H1 (cell line): Measurements from ENCODE around the gene SRM. TPM values are rescaled to one million over a fixed set of nuclear protein-coding genes. Genes with fewer than 3 reads are reported as not detected.

ENCODE experiments used
- CTCF ChIA-PET: fragments of 300-600 bp; sonication (Branson Sonifier 250); formaldehyde crosslinking; loops from one replicate; lab custom pipeline; 2021; ENCODE audit not compliant: partially characterized antibody; lab: Charles Lee
- POLR2A ChIA-PET: fragments of 300-600 bp; sonication (Branson Sonifier 250); formaldehyde crosslinking; loops from one replicate; lab custom pipeline; 2021; ENCODE audit warnings: inconsistent platforms; ENCODE audit not compliant: partially characterized antibody; lab: Charles Lee
- DNase-seq, 2 experiments: peaks; one replicate each; pipeline versions ENCODE4 v3.0.0 to v3.0.0-alpha.2; 2010 to 2022; ENCODE audit warnings: low spot score in 2 of 2, low read depth in 1 of 2, mixed read lengths in 1 of 2
- FAIRE-seq: peaks from 2 replicates; lab custom pipeline; 2011; peaks lifted over from hg19 to GRCh38; lab: Jason Lieb, UNC
- H2AFZ ChIP-seq: 2 replicates; pipeline ENCODE4 v1.8.1; 2012; ENCODE audit warnings: low read length, inconsistent platforms
- H2AK5ac ChIP-seq: 2 replicates; pipeline ENCODE4 v1.6.1; 2013; ENCODE audit warnings: low read depth, low read length
- H2BK120ac ChIP-seq: replicated peaks from 2 replicates; pipeline ENCODE3; 2013; ENCODE audit warnings: low read depth, low read length, inconsistent platforms
- H2BK12ac ChIP-seq: 2 replicates; pipeline ENCODE4 v1.6.1; 2013; ENCODE audit warnings: low read depth, low read length
- H2BK15ac ChIP-seq: 2 replicates; pipeline ENCODE4 v1.6.1; 2013; ENCODE audit warnings: low read length
- H2BK20ac ChIP-seq: 2 replicates; pipeline ENCODE4 v1.6.1; 2013; ENCODE audit warnings: low read length
- H2BK5ac ChIP-seq: 2 replicates; pipeline ENCODE4 v1.6.1; 2013; ENCODE audit warnings: low read depth, low read length
- H3K14ac ChIP-seq: 2 replicates; pipeline ENCODE4 v1.6.1; 2013; ENCODE audit warnings: inconsistent platforms; ENCODE audit not compliant: insufficient read length
- H3K18ac ChIP-seq: 2 replicates; pipeline ENCODE4 v1.6.1; 2013; ENCODE audit warnings: low read length; ENCODE audit errors: extremely low read depth
- H3K23ac ChIP-seq: 2 replicates; pipeline ENCODE4 v1.6.1; 2013; ENCODE audit warnings: inconsistent platforms; ENCODE audit not compliant: insufficient read length
- H3K23me2 ChIP-seq: 2 replicates; pipeline ENCODE4 v1.6.1; 2013; ENCODE audit warnings: low read depth, low read length
- H3K27ac ChIP-seq: 2 replicates; pipeline ENCODE4 v1.6.1; 2011; ENCODE audit warnings: low read depth, low read length, inconsistent platforms
- H3K27me3 ChIP-seq, 4 experiments: replicated peaks in 1 of 4; 1 replicate in 1 of 4; 2 replicates in 3 of 4; pipeline versions ENCODE4 v1.6.1 to v1.8.1; 2011 to 2013; ENCODE audit warnings: low read length in 3 of 4, mild to moderate bottlenecking in 3 of 4, inconsistent platforms in 2 of 4, mixed read lengths in 2 of 4, moderate library complexity in 1 of 4; ENCODE audit not compliant: control insufficient read depth in 3 of 4, insufficient read depth in 3 of 4; ENCODE audit errors: extremely low read depth in 1 of 4
- H3K36me3 ChIP-seq, 4 experiments: 2 replicates each; pipeline versions ENCODE4 v1.6.1 to v1.8.1; 2011 to 2013; ENCODE audit warnings: mild to moderate bottlenecking in 4 of 4, low read length in 3 of 4, moderate library complexity in 2 of 4, control low read depth in 1 of 4, inconsistent platforms in 1 of 4; ENCODE audit not compliant: insufficient read depth in 4 of 4, control insufficient read depth in 2 of 4
- H3K4ac ChIP-seq: replicated peaks from 2 replicates; pipeline ENCODE3; 2013; ENCODE audit warnings: low read length, low read depth, mixed read lengths, inconsistent platforms; ENCODE audit not compliant: insufficient read length
- H3K4me1 ChIP-seq, 4 experiments: replicated peaks in 1 of 4; 1 replicate in 1 of 4; 2 replicates in 3 of 4; pipeline versions ENCODE4 v1.6.1 to v1.8.1; 2011 to 2013; ENCODE audit warnings: low read length in 3 of 4, inconsistent platforms in 2 of 4, mixed read lengths in 1 of 4; ENCODE audit not compliant: insufficient read depth in 4 of 4, control insufficient read depth in 3 of 4
- H3K4me2 ChIP-seq, 2 experiments: 2 replicates each; pipeline versions ENCODE4 v1.6.1 to v1.8.1; 2011 to 2013; ENCODE audit warnings: low read depth in 2 of 2, low read length in 2 of 2, control low read depth in 1 of 2, inconsistent platforms in 1 of 2, mild to moderate bottlenecking in 1 of 2; ENCODE audit not compliant: insufficient read depth in 1 of 2
- H3K4me3 ChIP-seq, 4 experiments: fragments of 200-600, 300-600 bp in 1 of 4; sonication (generic), shearing (Covaris generic), sonication (Bioruptor Twin) in 1 of 4; 2 replicates each; pipeline versions ENCODE4 v1.5.1 to v1.8.1; 2011 to 2016; ENCODE audit warnings: low read length in 4 of 4, low read depth in 3 of 4, control low read depth in 2 of 4, inconsistent platforms in 2 of 4, mild to moderate bottlenecking in 2 of 4, mixed read lengths in 1 of 4, moderate library complexity in 1 of 4; ENCODE audit not compliant: insufficient read depth in 2 of 4; ENCODE audit errors: extremely low read depth in 1 of 4
- H3K56ac ChIP-seq: replicated peaks from 2 replicates; pipeline ENCODE3; 2013; ENCODE audit warnings: low read depth, mild to moderate bottlenecking, mixed read lengths, low read length, inconsistent platforms; ENCODE audit not compliant: insufficient read length
- H3K79me1 ChIP-seq: 2 replicates; pipeline ENCODE4 v1.6.1; 2013; ENCODE audit warnings: low read depth, low read length, control low read depth
- H3K79me2 ChIP-seq, 2 experiments: 2 replicates each; pipeline versions ENCODE4 v1.6.1 to v1.8.1; 2012 to 2013; ENCODE audit warnings: low read length in 2 of 2, mild to moderate bottlenecking in 2 of 2, inconsistent platforms in 1 of 2; ENCODE audit not compliant: insufficient read depth in 2 of 2, control insufficient read depth in 1 of 2
- H3K9ac ChIP-seq, 4 experiments: replicated peaks in 1 of 4; 1 replicate in 1 of 4; 2 replicates in 3 of 4; pipeline versions ENCODE4 v1.6.1 to v1.8.1; 2011 to 2013; ENCODE audit warnings: low read depth in 3 of 4, low read length in 3 of 4, control low read depth in 2 of 4, mild to moderate bottlenecking in 2 of 4, moderate library complexity in 2 of 4, inconsistent platforms in 1 of 4; ENCODE audit errors: extremely low read depth in 1 of 4
- H3K9me3 ChIP-seq, 2 experiments: 2 replicates each; pipeline versions ENCODE4 v1.6.1 to v1.8.1; 2012 to 2013; ENCODE audit warnings: mild to moderate bottlenecking in 2 of 2, moderate library complexity in 2 of 2, control low read depth in 1 of 2, inconsistent platforms in 1 of 2, low read depth in 1 of 2, low read length in 1 of 2, mixed read lengths in 1 of 2; ENCODE audit not compliant: insufficient read depth in 2 of 2
- H4K20me1 ChIP-seq, 2 experiments: replicated peaks in 1 of 2; 2 replicates each; pipeline versions ENCODE3 to v1.8.1; 2011 to 2013; ENCODE audit warnings: inconsistent platforms in 2 of 2, low read length in 2 of 2, mild to moderate bottlenecking in 1 of 2; ENCODE audit not compliant: insufficient read depth in 2 of 2, control insufficient read depth in 1 of 2
- H4K5ac ChIP-seq: 2 replicates; pipeline ENCODE4 v1.6.1; 2013; ENCODE audit warnings: low read length, low read depth, mixed read lengths, inconsistent platforms; ENCODE audit not compliant: insufficient read length
- H4K8ac ChIP-seq: 2 replicates; pipeline ENCODE4 v1.8.0; 2013; ENCODE audit warnings: mild to moderate bottlenecking, moderate library complexity, low read length, inconsistent platforms; ENCODE audit not compliant: insufficient read depth; ENCODE audit errors: extremely low read depth
- H4K91ac ChIP-seq: replicated peaks from 2 replicates; pipeline ENCODE3; 2013; ENCODE audit warnings: low read length, mixed read lengths, inconsistent platforms; ENCODE audit not compliant: insufficient read length
- CHD1 ChIP-seq: IDR thresholded peaks from 2 replicates; pipeline ENCODE4 v1.6.1; 2012; ENCODE audit warnings: low read depth, low read length, improper control_type of control experiment
- PHF8 ChIP-seq: fragments of 200-600 bp; sonication (generic); conservative IDR thresholded peaks from 2 replicates; pipeline ENCODE4 v1.7.1; 2012; ENCODE audit warnings: low read depth, mild to moderate bottlenecking, inconsistent platforms, low read length, moderate library complexity
- POLR2A ChIP-seq, 2 experiments: IDR thresholded peaks; 1 replicate in 1 of 2; 2 replicates in 1 of 2; pipeline ENCODE4 v1.6.1; 2011; ENCODE audit warnings: low read depth in 2 of 2, low read length in 2 of 2, mild to moderate bottlenecking in 2 of 2; ENCODE audit errors: control extremely low read depth in 1 of 2
- RNF2 ChIP-seq: fragments of 200-900, 300-1000 bp; sonication (generic); IDR thresholded peaks from 2 replicates; pipeline ENCODE4 v1.7.1; 2016; ENCODE audit warnings: borderline replicate concordance, low read depth, mild to moderate bottlenecking, antibody characterized with exemption, low read length; ENCODE audit not compliant: poor library complexity, severe bottlenecking; ENCODE audit errors: missing control alignments
- SIX5 ChIP-seq: IDR thresholded peaks from 2 replicates; pipeline ENCODE4 v1.6.1; 2011; ENCODE audit warnings: mild to moderate bottlenecking, low read depth, low read length
- WGBS, 2 experiments: shearing (Covaris generic) in 1 of 2; methylation state at CpG; one replicate each; pipeline versions ENCODE4 v1.1.6 to v1.1.7; 2013 to 2015; ENCODE audit warnings: low lambda C conversion rate in 2 of 2, mixed read lengths in 2 of 2, inconsistent platforms in 1 of 2, low coverage in 1 of 2, missing lambda C conversion rate in 1 of 2; ENCODE audit not compliant: insufficient replicate concordance in 2 of 2, insufficient coverage in 1 of 2, insufficient read length in 1 of 2; ENCODE audit errors: extremely low coverage in 1 of 2, missing lambda C conversion rate in 1 of 2; 5-methylcytosine and 5-hydroxymethylcytosine counted together
- polyA plus RNA-seq, 7 experiments: library from polyadenylated mRNA; depleted of rRNA in 3 of 7; stranded (reverse) in 5 of 7; unstranded in 2 of 7; fragments of >200 nt in 5 of 7; fragments of 200-250 nt in 2 of 7; gene quantifications; 1 replicate in 5 of 7; 2 replicates in 1 of 7; 4 replicates in 1 of 7; pipeline versions ENCODE4 v1.2.1 to v1.2.3, GENCODE V29; 2011 to 2013; ENCODE audit warnings: missing spikeins in 2 of 7, mixed read lengths in 2 of 7
- total RNA-seq: library from RNA; stranded (reverse); fragmentation: NEBNext Ultra II Directional; extraction: Animal tissue kit (Norgen Biotek cat#: 25700); gene quantifications from 2 replicates; pipeline ENCODE4 v1.2.1, GENCODE V29; 2021
- TF ChIP-seq, protein P1 (sequence below), 3 experiments: IDR thresholded peaks; 1 replicate in 2 of 3; 2 replicates in 1 of 3; pipeline versions ENCODE4 v1.5.1 to v1.6.1; 2011; ENCODE audit warnings: low read length in 3 of 3, mild to moderate bottlenecking in 3 of 3, inconsistent platforms in 2 of 3, low read depth in 1 of 3, moderate library complexity in 1 of 3; ENCODE audit not compliant: insufficient read depth in 1 of 3; ENCODE audit errors: control extremely low read depth in 1 of 3
- TF ChIP-seq, protein P2 (sequence below): IDR thresholded peaks from 2 replicates; pipeline ENCODE4 v1.6.1; 2012; ENCODE audit warnings: inconsistent platforms
- TF ChIP-seq, protein P3 (sequence below): IDR thresholded peaks from 2 replicates; pipeline ENCODE4 v1.6.1; 2012; ENCODE audit warnings: low read length, inconsistent platforms

Gene SRM
- total and polyA plus RNA-seq, 2 of the 8 experiments (the other 6 are each of a cell fraction or from before 2014, with no cell fraction given): 110 to 208 TPM

DNA sequence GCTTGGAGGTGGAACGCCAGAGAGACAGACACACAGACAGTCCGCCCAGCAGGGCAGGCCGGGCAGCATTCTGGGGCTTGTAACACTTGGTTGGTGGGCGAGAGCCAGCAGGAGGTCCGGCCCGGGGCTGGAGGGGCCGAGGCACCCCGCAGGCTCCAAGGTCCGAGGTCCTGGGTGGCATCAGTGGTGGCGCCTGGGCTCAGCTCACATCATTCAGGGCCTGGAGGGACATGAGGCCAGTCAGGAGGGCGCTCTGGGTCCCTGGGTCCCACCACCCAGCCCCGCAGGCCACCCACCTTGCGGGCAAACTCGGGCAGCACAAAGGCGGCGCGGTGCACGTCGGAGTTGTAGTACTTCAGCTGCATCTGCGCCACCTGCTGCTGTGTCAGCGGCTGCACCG is 5.2 kb downstream of the SRM start:
- Histone ChIP-seq H2BK5ac (no peak overlapping the region), H3K56ac (no peak overlapping the region), H4K91ac (no peak overlapping the region), H4K20me1 (peaks cover 3 to 9% of the 10 kb centered on the region in 2 experiments), H2BK12ac (no peak overlapping the region), H3K23ac (no peak overlapping the region), H3K18ac (no peak overlapping the region), H3K4me1 (peaks cover 0 to 15% (median 10%) of the 10 kb centered on the region in 4 experiments; a peak in 6 of 7 replicates), H2BK120ac (no peak overlapping the region), H3K36me3 (peaks cover 6 to 27% (median 14%) of the 10 kb centered on the region in 4 experiments; a peak in 7 of 8 replicates), H3K27me3 (no peaks in the 10 kb centered on the region), H2BK20ac (no peak overlapping the region), H3K9me3 (no peaks in the 10 kb centered on the region), H4K5ac (no peak overlapping the region), H3K9ac (no peak overlapping the region), H3K27ac (no peak overlapping the region), H2AK5ac (no peak overlapping the region), H3K14ac (no peak overlapping the region), H4K8ac (no peak overlapping the region), H3K23me2 (peaks cover 10% of the 10 kb centered on the region; the same call in 1 of the 2 replicates), H3K4me3 (no peak overlapping the region), H3K4me2 (no peak overlapping the region), H3K79me1 (peaks cover 3% of the 10 kb centered on the region), H3K4ac (no peak overlapping the region), H2BK15ac (no peak overlapping the region), H3K79me2 (peaks cover 0 to 9% of the 10 kb centered on the region in 2 experiments; a peak in 2 of 4 replicates), H2AFZ (no peak overlapping the region)
- POLR2A ChIA-PET: interaction anchor here (2.0 to 5.8 kb wide), 5 partner anchors 8 to 17 kb away, joined by 6 to 44 read pairs (median 18); partner anchors contain the start of gene SRM
- CTCF ChIA-PET: interaction anchor here (0.6 to 14.5 kb wide), 4 partner anchors 12 to 325 kb away, joined by 3 to 168 read pairs (median 4); no protein-coding TSS in a partner anchor
- DNase-seq: no peak
- no peak for FAIRE-seq
- 96% methylated on average over 18 of the region's 22 CpGs; no CpG with 5 or more reads in 1 of the 2 experiments for WGBS, 2 experiments
- TF ChIP-seq, protein P1, sequence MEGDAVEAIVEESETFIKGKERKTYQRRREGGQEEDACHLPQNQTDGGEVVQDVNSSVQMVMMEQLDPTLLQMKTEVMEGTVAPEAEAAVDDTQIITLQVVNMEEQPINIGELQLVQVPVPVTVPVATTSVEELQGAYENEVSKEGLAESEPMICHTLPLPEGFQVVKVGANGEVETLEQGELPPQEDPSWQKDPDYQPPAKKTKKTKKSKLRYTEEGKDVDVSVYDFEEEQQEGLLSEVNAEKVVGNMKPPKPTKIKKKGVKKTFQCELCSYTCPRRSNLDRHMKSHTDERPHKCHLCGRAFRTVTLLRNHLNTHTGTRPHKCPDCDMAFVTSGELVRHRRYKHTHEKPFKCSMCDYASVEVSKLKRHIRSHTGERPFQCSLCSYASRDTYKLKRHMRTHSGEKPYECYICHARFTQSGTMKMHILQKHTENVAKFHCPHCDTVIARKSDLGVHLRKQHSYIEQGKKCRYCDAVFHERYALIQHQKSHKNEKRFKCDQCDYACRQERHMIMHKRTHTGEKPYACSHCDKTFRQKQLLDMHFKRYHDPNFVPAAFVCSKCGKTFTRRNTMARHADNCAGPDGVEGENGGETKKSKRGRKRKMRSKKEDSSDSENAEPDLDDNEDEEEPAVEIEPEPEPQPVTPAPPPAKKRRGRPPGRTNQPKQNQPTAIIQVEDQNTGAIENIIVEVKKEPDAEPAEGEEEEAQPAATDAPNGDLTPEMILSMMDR (IDR thresholded peaks at IDR 0.05; ENCODE audit: control extremely low read depth in 1 of 3, insufficient read depth in 1 of 3, low read depth in 1 of 3, low read length in 3 of 3): no peak
- no peak for TF ChIP-seq SIX5
- no peak for TF ChIP-seq CHD1
- no peak for TF ChIP-seq POLR2A (IDR thresholded peaks at IDR 0.05; ENCODE audit: control extremely low read depth in 1 of 2, low read depth in 2 of 2, low read length in 2 of 2)
- TF ChIP-seq RNF2: no peak
- no peak for TF ChIP-seq PHF8
- TF ChIP-seq, protein P2, sequence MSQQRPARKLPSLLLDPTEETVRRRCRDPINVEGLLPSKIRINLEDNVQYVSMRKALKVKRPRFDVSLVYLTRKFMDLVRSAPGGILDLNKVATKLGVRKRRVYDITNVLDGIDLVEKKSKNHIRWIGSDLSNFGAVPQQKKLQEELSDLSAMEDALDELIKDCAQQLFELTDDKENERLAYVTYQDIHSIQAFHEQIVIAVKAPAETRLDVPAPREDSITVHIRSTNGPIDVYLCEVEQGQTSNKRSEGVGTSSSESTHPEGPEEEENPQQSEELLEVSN: no peak
- TF ChIP-seq, protein P3, sequence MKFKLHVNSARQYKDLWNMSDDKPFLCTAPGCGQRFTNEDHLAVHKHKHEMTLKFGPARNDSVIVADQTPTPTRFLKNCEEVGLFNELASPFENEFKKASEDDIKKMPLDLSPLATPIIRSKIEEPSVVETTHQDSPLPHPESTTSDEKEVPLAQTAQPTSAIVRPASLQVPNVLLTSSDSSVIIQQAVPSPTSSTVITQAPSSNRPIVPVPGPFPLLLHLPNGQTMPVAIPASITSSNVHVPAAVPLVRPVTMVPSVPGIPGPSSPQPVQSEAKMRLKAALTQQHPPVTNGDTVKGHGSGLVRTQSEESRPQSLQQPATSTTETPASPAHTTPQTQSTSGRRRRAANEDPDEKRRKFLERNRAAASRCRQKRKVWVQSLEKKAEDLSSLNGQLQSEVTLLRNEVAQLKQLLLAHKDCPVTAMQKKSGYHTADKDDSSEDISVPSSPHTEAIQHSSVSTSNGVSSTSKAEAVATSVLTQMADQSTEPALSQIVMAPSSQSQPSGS: no peak
